Measurements from ENCODE around the gene FEM1B.
A peak's percentile ranks its signal among the peaks of the same experiment; 100 is the strongest.

FEM1B gene

DNA sequence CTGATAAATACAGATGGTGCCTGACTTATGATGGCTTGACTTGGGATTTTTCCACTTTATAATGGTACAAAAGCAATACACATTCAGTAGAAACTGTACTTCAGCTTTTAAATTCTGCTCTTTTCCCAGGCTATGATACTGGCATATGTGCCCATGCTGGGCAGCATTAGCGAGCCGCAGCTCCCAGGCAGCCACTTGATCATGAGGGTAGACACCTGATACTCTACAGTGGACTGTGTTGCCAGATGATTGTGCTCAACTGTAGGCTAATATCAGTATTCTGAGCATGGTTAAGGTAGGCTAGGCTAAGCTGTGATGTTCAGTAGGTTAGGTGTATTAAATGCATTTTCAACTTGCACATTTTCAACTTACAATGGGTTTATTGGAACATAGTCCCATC lies 17.7 kb upstream of the FEM1B start:
- no peak for DNase-seq

DNA sequence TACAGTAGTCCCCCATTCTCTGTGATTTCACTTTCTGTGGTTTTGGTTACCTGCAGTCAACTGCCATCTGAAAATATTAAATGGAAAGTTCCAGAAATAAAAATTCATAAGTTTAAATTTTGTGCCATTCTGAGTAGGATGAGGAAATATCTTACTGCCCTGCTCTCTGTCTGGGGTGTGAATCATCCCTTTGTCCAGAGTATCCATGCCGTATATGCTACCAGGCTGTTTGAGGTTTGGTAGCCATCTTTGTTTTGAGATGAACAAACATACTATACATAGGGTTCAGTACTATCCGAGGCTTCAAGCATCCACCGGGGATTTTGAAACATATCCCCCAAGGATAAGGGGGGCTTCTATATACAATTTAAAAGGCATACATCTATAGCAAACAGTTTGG lies 16.3 kb upstream of the FEM1B start:
- no peak for DNase-seq

DNA sequence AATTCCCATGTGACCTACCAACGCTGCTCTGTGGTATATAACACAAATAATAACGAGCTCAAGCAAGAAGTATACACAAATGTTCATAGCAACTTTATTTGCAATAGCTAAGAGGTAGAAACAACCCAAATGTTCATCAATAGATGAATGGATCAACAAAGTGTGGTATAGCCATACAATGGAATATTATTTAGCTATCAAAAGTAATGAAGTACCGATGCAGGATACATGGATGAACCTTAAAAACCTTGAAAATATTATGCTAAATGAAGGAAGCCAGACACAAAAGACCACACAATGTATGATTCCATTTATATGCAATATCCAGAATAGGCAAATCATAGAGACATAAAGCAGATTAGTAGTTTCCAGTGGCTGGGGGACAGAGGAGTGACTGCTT lies 15.6 kb upstream of the FEM1B start:
- DNase-seq, result no peak

DNA sequence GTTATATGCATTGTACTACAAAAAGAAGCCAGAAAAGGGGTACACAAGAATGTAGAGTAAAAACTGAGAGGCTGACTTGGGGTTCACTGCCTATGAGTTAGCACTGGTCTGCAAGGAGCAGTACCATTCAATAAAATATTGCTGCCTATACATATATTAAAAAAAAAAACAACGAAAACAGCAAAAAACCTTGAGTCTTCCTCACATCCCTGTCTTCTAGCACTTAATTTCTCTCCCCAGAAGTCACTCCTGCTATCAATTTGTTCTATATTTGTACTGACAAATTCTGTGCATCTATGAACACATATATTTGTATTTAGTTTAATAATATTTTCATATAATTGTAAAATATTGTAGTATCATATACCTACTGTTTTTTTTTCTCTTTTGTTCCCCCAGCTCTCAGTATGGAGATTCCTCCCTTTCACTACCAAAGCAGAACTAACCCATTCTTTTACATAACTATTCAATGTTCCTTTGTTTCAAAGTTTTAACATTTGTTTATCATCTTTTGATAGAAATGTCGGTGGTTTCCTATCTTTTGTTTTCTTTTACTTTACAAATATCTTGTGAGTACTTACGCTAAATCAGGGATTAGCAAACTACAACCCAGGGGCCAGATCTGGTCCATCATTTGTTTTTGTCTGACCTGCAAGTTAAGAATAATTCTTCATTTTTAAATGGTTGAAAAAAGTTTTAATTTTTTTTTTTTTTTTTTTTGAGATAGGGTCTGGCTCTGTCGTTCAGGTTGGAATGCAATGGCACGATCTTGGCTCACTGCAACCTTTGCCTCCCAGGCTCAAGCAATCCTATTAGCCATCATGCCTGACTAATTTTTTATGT lies 14.8 kb upstream of the FEM1B start:
- no peak for DNase-seq

DNA sequence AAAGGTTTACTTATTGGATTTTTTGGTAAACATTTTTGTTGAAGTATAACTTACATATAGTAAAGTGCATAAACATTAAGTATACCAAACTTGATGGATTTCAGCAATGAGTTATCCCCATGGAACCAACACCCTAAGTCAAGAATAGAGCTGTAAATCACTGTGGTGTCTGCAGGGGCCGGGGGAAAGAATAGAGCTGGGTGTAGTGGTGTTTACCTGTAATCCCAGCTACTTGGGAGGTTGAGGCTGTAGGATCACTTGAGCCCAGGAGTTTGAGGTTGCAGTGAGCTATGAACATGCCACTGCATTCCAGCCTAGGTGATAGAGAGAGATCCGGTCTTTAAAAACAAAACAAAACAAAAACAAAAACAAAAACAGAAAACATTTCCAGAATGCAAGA lies 13.3 kb upstream of the FEM1B start:
- no peak for DNase-seq

DNA sequence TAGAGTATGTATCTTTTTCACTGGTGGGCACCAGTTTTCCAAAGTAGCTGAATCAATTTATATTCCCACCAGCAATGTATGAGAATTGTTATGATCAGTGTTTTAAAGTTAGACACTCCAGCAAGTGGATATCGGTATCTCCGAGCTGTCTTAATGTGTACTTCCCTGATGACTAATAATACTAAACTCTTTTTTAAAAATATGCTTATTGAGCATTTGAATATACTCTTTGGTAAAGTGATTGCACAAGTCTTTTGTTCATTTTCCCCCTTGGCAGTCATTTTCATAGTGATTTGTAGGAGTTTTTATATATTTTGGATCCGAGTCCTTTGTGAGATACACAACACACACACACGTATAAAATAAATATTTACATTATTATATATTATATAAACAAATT lies 12.5 kb upstream of the FEM1B start:
- DNase-seq, result no peak

DNA sequence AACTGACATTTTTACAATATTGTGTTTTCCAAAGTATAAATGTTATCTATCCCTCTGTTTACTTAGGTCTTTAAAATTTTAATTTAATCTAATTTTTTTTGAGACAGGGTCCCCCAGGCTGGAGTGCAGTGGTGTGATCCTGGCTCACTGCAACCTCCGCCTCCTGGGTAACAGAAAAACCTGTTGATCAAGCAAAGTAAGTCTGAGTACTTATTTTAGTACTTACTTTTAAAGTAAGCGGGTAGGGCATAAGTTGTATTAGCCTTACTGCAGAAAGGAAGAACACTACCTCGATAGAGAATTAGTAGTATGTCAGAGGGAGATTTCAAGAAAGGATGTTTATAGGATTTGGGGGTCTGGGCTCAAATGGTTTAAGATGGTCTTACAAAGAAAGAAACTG lies 11.9 kb upstream of the FEM1B start:
- no peak for DNase-seq

DNA sequence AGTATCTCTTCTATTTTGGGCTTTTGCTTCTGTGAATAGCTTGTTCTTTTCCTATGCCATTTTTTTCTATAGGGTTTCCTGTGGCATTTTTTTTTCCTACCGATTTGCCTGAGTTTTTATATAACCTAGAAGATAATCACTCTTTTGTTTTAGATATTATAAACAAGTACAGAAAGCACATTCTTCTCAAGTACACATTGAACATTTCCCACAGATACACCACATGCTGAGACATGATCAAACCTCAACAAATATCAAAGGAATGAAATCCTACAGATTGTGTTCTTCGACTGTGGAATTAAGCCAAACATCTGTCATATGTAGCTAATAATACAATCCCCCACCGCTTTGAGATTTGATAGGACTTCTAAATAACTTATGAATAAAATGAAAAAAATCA lies 9.1 kb upstream of the FEM1B start:
- DNase-seq, result no peak

DNA sequence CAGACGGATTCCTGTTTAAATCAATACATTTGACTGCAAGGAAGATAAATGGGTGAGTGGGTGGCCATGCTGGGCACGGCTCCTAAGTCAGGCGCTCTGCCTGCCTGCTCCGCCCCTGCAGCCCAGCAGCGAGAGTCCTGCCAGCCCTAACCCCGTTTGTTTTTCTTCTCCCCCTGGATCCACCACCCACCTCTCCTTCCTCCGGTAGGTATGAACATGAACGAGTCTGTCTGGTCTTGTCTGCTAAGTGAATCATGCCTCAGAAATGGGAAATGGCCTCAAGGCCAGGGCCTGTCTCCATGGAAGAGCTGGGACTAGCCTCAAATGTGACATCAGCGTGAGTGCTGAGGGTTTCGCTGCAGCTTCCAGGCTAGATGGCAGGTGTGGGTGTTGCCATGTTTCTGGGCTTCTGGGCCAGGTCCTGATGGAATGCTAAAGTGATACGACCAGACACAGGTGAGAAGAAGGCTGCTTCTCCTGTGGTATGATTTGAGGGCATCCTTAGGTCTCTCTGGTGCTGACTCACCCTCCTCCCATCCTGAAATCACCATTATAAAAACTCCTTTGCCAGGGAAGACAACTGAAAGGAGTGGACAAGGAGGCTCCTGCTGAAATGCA lies 5.6 kb upstream of the FEM1B start:
- DNase-seq, result no peak

DNA sequence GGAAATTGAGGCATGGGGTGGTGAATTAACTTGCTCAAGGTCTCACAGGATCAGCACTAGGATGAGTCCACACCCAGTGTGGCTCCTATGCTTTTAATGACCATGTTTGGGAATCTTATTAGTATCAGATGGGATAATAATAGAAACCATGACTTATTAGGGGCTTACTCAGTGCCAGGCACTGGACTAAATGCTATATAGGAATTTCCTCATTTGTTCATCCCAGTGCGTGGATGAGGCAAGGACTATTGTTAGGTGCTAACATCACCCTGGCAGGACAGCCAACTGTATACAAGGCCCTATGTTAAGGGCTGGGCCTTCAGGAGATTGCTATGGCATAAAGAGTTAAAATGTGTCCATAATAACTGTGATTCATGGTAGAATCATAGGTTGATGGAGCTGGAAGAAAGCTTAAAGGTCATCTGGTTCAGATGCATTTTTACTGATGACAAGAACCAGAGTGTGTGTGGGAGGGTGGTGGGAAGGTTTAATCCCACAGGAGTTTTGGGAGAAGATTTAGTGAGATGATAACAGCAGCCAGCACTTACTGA lies 4.7 kb upstream of the FEM1B start:
- DNase-seq, result no peak

DNA sequence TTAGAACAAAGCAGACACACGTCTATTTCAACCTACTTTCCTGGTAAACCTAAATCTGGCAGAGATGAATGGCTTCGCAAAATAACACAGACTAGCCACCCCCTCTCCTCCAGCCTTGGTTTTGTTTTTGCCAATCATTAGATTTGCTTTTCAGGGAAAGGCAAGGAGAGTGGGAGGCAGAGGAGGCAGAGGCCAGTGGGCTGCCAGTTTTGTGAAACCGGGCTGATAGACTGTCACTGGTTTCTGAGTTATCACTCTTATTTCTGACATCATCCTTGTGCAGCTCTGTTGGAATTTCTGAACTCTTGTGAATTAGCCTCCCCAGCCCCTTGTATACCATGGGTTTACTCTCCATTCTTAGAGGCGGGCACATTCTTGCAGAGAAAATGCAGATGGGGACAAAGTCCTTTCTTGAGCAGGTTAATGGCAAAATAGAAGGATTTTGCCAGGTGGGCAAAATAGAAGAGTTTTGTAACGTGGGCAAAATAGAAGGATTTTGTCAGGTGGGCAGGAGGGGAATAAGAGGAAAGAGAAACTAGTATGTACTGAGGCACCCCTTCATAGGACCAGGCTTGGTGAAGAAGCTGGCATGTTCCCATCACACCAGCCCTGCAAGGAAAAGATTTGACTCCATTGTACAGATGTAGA lies 3.2 kb upstream of the FEM1B start:
- no peak for DNase-seq

DNA sequence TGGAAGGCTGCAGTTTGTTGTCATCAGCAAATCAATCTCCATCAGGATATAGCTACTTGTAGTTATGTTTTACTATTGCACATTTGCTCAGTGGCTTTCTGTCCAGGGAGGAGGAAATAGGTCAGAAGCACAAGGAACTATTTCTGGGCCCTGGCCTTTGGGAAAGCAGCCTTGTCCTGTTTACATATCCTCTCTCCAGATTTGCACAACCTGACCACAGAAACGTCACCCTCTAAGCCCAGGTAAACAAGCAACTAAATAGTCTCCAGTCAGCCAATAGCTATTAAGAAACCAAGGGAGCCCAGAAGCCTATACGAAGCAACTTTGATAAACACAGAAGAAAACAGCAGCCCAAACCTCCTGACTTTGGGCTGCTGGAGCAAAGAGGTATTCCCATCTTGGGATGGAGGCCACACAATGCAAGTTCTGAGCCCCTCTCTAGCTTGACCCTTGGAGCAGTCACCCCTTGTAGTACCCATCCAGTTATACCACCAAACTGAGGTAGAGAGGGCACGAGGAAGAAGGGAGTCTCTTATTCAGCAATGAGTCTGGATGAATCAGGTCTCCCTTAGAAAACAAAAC lies 2.3 kb upstream of the FEM1B start:
- no peak for DNase-seq

DNA sequence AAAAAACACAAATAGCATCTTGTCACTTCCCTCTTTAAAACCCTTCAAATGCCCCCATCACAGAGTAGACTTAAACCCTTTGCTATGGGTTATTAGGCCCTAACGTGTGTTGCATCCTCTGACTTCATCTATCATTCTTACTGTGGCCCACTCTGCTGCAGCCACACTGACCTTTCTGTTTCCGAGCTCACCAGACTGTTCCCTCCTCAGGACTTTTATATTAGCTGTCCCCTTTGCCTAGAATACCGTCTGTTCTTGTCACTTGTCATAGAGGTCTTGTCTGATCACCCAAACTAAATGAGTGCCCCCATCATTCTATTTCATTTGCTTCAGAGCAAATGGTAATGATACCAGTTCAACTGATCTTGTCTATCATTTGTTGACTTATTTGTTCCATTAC lies 877 bp upstream of the FEM1B start:
- DNase-seq, result no peak

DNA sequence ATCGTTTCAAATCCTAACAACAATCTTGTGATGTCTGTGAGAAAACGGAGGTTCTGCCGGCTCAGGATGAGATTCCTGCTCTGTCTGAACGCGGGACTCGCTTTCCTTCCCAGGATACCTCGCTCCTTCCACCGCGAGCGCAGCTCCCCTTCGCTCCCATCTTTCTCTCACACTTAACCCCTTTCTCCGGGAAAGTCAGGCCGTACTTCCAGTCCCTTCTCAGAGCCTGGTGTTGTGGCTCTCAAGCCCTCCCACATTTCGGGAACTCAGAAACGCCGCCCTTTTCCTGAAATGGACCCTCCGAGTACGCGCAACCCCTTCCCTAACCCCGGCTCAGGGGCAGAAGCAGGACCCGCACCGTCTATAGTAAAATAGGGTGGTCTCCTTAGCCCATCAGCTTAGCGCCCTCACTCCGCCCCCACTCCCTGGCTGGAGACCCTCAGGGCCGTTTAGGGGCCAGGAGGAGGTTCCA lies 378 bp upstream of the FEM1B start:
- peak; percentile 78 for DNase-seq

DNA sequence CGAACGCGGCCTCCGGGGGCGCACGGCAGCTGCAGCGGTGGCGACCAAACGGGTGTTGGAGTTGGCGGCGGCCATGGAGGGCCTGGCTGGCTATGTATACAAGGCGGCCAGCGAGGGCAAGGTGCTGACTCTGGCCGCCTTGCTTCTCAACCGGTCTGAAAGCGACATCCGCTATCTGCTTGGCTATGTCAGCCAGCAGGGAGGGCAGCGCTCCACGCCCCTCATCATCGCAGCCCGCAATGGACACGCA lies 725 bp downstream of the FEM1B start:
- no peak for DNase-seq

DNA sequence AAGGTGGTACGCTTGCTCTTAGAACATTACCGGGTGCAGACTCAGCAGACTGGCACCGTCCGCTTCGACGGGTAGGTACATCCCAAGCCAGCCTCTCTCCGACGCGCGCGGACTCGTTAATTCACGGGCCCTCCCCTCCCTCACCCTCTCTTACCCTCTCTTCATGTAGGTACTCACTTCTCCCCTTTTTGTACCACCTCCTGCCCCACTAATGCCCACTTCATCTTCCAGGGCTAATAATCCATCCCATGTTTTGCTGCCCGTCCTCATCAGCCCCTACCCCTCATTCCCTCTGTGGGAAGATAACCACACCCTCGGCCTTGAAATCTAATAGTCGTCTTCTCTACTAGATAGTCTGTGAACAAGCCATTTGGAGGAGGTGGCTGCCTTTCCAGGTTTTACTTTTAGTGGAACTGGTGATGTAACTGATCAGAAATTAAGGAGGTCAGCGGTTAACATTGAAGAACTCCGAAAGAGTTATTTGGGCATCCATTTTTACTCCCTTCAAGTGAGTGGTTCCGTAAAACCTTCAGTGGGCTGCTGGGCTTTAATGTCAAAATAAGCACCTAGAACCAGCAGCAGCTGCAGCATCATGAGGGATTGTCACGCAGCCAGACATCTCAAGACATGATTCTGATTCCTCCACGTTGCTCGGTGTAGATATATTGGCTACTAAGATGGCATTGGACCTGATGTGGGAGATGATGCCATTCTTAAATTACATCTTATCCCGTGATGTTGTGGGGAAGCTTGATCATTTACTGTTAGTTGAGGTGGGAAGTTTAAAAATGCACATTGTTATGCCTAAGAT lies 1.3 kb downstream of the FEM1B start:
- no peak for DNase-seq

DNA sequence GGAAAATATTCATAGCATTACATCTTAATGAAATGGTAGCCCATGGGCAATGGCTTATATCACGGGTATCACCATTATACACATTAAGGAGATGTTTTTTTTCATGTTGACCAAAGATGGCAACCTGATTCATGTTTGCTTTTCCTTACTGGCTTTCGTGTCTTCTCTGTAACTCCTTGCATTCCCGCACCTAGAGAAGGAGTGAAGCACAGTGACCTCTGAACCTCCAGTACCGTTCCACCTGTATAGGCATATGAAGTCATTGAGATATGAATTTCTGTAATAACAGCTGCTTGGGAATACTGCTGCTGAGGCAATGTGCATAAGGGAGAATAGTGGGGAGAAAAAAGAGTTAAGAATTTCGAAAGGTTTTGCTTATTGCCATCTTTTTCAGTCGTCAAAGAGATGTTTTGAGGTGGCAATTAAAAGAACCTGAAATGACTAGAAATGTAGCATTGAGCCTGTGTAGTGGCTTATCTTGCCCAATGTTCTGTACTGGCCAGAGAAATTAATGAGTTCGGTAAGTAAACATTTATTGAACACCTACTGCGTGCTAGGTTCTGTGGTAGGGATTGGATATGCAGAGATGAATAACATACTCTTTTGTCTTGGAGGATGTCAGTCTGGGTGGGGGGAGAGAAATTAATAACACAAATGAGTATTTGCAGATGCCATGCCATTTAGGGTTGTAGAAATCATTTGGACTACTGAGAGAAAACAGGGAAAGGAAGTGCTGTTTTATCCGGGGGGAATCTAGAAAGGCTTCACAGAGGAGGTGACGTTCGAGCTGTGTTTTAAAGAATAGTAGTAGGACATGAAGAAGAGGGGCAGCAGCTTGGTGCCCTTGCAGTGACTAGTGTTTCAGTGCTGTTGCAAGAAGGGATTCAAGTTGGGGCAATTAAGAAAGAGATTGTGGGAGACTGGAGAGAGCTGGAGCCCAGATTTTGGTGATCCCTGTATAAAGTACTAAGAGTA lies 2.5 kb downstream of the FEM1B start:
- DNase-seq, result no peak

DNA sequence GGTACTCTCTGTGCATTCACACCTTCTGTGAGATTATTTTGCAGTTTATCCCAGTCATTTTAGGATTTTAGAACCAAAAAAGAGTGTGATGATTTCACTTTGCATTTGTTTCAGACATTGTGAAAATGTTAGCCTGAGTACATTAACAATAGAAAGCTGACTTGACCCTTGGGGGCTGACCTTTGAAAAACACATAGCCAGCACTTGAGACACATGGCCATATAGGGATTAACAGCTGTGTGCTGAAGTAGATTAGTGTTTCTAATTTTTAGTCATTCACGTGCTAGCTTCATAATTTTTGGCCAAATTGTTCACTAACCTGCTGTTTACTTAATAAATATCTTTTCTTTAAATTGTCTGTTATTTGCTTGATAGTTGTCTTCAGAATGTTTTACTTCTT lies 3.5 kb downstream of the FEM1B start:
- DNase-seq, result no peak

DNA sequence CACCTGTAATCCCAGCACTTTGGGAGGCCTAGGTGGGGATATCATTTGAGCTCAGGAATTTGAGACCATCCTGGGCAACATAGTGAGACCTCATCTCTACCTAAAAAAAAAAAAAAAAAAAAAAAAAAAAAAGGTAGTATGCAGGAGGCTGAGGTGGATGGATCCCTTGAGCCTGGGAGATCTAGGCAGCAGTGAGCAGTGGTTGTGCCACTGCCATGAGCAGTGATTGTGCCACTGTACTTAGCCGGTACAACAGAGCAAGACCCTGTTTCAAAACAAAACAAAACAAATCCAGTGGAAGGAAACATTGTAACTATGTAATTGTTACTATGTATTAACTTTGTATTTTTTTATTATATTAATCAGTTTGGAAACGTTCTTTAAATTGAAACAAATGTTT lies 5.9 kb downstream of the FEM1B start:
- no peak for DNase-seq

DNA sequence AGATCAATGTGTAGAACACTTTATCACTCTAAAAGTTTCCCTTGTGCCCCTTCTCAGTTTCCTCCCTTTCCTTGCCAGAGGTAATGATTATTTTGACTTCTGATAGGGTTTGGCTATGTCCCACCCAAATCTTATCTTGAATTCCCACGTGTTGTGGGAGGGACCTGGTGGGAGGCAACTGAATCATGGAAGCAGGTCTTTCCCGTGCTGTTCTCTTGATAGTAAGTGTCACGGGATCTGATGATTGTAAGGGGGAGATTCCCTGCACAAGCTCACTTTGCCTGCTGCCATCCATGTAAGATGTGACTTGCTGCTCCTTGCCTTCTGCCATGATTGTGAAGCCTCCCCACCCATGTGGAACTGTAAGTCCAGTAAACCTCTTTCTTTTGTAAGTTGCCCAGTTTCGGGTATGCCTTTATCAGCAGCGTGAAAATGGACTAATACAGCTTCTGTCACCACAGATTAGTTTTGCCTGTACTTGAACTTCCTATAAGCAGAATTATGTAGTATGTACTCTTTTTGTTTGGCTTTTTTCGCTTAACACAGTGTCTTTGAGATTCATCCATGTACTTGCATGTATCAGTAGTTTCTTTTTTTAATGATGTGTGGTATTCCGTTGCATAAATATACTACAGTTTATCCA lies 7.2 kb downstream of the FEM1B start:
- no peak for DNase-seq

Measured in GDM1 (cell line).